ENCODE results near the gene MZF1.

The MZF1 gene

DNA sequence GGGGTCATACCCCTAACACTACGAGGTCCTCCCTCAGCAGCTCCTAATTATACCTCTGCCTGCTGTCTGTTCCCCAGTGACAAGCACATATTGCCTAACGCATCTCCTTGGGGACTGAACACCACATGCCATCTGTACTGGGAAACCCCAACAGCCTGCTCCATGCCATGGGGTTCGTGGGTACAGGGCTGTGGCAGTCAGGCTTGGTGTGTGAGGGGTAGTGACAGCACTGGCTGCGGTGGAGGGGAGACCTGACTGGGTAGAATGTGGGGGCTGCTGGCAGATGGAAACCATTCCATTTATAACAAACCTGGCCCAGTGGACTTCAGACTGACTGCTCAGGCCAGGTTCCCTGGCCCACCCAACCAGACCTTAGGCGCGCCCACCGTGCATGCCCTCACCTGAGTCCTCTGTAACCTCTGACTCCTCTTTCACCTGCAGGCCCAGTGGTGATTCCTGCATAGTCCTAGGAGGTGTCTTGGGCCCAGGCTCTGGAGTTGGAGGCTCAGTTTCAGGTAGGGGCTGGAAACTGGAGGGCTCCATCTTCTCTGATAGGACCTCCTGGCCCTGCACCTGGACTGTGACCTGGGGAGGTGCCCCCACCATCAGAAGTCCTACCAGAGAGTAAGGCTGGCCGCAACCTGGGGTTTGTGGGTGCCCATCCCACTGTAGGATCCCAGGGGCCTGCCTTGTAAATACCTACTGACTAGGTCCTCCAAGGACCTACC is 3.0 kb downstream of the MZF1 start:
- DNase-seq = no peak

GRCh38 chr19:58569191-58569942 is 3.8 kb downstream of the MZF1 start:
- DNase-seq = no peak

GRCh38 chr19:58568453-58569130 is 4.5 kb downstream of the MZF1 start:
- no peak for DNase-seq

- no peak for DNase-seq
Observed at GRCh38 chr19:58566989-58567388, 6.1 kb downstream of the MZF1 start.

DNA sequence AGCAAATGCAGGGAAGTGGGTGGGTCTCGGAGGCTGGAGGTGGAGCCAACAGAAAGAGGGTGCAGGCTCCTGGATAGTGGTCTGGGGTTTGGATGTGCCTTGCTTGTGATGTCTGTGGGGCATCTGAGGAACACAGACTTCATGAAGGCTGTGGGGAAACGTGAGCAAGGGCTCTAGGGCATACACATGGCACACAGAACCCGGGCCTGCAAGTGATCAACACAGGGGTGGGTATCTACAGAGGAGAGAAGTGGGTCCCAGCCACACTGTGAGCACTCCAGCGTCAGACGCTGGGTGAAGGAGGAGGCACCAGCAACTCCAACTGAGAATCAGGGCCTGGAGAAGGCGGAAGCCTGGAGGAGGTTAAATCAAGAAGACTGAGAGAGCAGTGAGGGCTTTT is 9.3 kb downstream of the MZF1 start:
- no peak for DNase-seq

DNA sequence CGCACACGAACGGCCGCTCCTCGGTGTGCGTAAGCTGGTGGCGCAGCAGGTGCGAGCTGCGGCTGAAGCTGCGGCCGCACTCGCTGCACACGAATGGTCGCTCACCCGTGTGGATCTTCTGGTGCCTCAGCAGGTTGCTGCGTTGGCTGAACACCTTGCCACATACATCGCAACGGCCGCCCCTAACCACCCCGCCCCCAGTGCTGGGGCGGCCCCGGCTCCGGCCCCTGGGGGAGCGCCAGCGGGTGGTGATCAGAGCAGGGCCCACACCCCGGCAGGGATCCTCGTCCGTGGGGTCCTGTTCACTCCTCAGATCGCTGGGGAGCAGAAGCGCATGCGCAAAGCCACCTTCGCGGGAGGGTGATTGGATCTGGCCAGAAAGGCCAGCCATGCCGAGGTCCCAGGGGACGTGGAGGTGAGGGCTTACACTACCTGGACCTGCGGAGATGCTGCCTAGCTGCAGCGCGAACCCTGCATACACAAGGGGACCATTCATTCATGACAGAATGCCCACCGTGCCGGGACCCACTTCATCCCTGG is 10.0 kb downstream of the MZF1 start:
- no peak for DNase-seq

DNA sequence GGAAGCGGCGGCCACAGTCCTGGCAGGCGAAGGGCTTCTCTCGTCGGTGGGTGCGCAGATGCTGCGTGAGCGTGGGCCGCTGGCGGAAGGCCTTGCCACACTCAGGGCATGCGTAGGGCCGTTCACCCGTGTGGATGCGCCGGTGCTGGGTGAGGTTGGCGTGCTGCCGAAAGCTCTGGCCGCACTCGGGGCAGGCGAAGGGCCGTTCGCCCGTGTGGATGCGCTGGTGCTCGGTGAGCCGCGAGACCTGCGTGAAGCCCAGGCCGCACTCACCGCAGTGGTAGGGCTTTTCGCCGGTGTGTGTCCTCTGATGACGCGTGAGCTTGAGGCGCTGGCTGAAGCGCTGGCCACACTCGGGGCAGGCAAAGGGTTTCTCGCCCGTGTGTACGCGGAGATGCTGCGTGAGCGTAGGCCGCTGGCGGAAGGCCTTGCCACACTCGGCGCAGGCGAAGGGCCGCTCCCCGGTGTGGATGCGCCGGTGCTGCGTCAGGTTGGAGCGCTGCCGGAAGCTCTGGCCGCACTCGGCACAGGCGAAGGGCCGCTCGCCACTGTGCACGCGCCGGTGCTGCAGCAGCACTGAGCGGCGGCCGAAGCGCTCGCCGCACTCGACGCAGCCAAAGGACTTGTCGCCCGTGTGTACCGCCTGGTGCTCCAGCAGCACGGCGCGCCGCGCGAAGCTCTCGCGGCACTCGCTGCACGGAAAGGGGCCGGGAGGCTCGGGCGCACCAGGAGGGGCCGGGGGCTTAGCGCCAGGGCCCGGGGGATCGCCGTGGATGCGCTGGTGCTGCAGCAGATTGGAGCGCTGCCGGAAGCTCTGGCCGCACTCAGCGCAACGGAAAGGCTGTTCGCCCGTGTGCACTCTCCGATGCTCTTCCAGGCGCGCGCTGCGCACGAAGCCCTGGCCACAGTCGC is 10.8 kb downstream of the MZF1 start:
- DNase-seq = no peak

DNA sequence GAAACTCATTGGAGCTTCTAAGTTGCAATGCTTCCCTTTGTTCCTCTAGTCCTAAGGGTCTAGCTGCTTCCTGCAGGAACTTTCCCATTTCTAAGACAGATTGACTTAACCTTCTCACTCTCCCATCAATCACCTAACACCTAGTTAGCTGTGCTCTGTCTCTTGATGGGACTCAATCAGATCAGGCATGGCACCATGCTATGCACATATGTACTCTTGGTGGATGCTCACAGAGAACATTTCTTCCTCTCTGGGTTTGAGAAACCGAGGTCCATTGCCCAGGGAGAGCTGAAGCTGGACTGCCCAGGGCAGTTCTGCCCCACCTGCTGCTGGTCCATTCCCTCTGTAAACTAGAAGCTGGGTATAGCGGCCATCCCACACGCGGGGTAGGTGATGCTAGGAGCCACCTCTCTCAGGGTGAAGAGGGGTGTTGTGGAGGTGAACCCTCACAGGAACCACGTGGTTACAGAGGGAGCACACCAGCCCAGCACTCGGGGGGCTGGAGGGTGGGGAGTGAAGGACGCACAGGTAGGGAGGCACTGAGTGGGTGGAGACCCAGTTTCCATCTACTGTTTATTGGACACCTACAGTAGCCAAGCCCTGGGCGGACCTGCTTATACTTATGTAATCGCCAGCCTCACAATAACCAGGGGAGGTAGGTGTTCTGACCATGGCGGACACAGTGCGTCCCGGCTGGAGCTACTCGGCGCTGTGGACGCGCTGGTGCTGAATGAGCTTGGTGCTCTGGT is 11.6 kb downstream of the MZF1 start:
- no peak for DNase-seq

DNA sequence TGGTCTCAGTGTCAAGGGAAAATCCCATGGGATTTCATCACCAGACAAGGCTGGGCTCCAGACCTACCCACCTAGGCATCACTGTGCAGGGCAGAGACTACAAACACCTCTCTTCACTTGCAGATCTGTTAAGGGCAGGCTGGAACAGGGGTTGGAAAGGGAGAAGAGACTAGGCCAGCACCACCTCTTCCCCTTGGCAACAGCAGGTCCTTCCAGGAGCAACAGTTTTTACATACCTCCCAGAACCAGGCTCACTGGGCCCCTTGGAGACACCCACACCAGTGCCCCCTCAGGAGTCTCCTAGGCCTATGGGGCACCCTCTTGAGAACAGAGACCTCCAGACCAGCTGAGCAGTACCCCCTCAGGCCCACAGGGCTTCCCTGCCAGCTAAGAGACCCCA is 12.2 kb downstream of the MZF1 start:
- no peak for DNase-seq

- no peak for DNase-seq
Observed at GRCh38 chr19:58560007-58560887, 12.9 kb downstream of the MZF1 start.

GRCh38 chr19:58559275-58560006 is 13.7 kb downstream of the MZF1 start:
- DNase-seq = no peak

- no peak for DNase-seq
Observed at GRCh38 chr19:58558623-58559274, 14.4 kb downstream of the MZF1 start.

- DNase-seq = no peak
Observed at GRCh38 chr19:58558066-58558622, 15.0 kb downstream of the MZF1 start, which contains the start of gene UBE2M. Gene UBE2M, minus strand, starts transcription at chr19:58558611. Its CDS starts 230 bp downstream, at chr19:58558381.

DNA sequence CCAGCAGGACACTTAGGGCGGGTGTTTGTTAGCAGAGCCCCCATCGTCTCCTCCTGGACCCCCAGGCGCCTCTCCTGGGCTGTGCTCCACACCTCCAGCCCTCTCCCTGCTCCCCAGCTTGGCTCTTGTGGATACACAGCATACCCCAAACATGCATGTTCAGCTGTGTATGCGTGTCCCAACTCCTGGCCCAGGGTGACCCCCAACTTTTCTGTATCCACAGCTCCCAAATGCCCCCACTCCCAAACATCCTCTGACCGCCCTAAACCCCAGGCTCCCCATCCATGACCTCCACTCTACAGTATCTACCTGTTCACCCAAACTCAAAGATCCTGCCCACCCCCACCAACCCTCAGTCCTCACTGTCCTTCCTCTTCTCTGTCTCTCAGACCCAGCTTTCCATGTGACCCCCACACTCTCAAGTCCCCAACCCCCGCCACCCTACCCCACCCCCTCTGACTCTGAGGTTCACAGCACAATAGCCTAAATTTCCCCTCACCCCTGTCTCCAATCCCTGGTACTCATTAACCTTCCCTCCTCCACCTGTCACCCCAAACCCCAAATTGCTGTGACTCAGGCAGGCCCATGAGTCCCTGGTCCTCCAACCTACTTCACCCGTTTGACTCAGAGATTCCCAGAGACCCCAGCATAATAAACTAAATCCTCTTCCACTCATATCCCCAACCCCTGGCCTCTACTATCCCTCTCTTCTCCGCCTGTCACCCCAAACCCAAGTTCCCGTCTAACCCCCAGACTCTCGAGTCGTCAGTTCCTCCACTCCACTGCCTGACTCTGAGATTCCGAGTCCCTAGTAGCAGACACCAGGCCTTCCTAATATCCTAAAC is 15.7 kb downstream of the MZF1 start:
- DNase-seq = no peak

DNA sequence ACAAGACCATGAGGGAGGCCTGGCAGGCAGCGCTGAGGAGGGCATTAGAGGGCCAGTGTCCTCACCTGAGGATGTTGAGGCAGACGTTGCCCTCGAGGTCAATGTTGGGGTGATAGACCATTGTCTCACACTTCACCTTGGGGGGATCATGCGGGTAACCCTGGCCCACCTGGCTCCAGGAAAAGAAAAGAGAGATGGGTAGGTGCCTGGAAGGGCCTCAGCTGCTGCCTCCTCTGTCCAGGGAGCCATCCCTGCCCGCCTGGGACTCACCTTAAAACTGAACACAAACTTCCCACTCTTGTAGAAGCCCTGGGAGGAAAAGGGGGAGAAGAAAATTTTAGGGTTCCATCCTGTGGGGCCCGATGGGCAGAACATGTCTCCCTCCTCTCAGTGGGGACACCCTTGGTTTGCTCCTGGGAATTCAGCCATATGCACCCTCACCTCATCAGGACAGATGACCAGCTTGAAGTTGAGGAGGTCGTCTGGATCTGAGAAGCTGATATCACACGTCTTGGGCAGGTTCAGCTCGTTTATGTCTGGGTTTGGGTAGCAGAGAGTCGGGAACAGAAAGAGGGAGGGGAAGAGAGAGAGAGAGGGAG is 16.4 kb downstream of the MZF1 start:
- DNase-seq = no peak

- DNase-seq = no peak
Observed at GRCh38 chr19:58555920-58556621, 17.1 kb downstream of the MZF1 start.

GRCh38 chr19:58555369-58555885 is 17.7 kb downstream of the MZF1 start:
- no peak for DNase-seq

Measured in NCI-H1930 (cell line).